ENCODE data around the gene NELFCD.

Gene NELFCD

DNA sequence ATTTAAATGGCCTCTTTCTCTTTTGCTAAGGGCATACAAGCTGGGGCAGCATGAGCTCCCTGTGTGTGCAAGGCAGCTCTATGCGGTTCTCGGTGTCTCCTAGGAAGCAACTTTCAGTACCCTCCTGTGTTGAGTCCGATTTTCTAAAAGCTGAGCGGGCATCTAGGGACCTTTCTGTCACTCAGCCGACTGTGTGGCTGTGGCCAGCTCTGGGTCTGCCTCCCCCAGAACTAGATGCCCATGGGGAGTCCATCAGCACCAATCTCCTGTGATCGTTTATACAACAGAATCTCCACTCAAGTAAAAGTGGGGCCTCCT, 7.5 kb downstream of the NELFCD start:
- TF ChIP-seq EP300 (IDR thresholded peaks at IDR 0.05; ENCODE audit: borderline replicate concordance) (no peak), ZBTB7A (IDR thresholded peaks at IDR 0.05; ENCODE audit: low read depth) (no peak), REST (IDR thresholded peaks at IDR 0.05; ENCODE audit: low read depth) (no peak), EGR1 (IDR thresholded peaks at IDR 0.05) (no peak), RAD21 (IDR thresholded peaks at IDR 0.05; ENCODE audit: low read depth) (no peak), USF1 (IDR thresholded peaks at IDR 0.05) (no peak), YY1 (IDR thresholded peaks at IDR 0.05; ENCODE audit: low read depth) (no peak), TAF1 (IDR thresholded peaks at IDR 0.05; ENCODE audit: low read depth) (no peak)

DNA sequence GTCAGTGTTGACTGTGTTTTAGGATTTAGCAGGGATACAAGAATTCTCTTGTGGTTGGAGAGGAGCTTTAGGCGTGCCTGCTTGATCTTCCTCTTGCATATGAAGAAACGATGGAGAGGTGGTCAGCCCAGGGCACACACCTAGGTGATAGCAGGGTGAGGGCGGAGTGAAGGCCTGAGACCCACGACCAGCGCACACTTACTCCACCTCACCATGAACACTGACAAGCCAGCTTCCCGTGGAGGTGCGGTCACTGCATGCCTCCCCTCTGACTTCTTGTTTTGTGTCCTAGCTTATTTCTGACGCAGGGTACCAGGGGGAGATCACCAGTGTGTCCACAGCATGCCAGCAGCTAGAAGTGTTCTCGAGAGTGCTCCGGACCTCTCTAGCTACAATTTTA, 8.1 kb downstream of the NELFCD start:
- TF ChIP-seq CREB1 (IDR thresholded peaks at IDR 0.05; ENCODE audit: low read depth) (no peak), EP300 (IDR thresholded peaks at IDR 0.05; ENCODE audit: borderline replicate concordance) (no peak), TAF1 (IDR thresholded peaks at IDR 0.05; ENCODE audit: low read depth) (no peak), TCF12 (IDR thresholded peaks at IDR 0.05; ENCODE audit: low read depth) (no peak), EGR1 (IDR thresholded peaks at IDR 0.05) (no peak), ZBTB7A (IDR thresholded peaks at IDR 0.05; ENCODE audit: low read depth) (no peak), REST (IDR thresholded peaks at IDR 0.05; ENCODE audit: low read depth) (no peak), CEBPB (IDR thresholded peaks at IDR 0.05) (no peak), TEAD4 (IDR thresholded peaks at IDR 0.05) (no peak)
- TF ChIP-seq, protein P1, sequence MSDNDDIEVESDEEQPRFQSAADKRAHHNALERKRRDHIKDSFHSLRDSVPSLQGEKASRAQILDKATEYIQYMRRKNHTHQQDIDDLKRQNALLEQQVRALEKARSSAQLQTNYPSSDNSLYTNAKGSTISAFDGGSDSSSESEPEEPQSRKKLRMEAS (IDR thresholded peaks at IDR 0.05): no peak

DNA sequence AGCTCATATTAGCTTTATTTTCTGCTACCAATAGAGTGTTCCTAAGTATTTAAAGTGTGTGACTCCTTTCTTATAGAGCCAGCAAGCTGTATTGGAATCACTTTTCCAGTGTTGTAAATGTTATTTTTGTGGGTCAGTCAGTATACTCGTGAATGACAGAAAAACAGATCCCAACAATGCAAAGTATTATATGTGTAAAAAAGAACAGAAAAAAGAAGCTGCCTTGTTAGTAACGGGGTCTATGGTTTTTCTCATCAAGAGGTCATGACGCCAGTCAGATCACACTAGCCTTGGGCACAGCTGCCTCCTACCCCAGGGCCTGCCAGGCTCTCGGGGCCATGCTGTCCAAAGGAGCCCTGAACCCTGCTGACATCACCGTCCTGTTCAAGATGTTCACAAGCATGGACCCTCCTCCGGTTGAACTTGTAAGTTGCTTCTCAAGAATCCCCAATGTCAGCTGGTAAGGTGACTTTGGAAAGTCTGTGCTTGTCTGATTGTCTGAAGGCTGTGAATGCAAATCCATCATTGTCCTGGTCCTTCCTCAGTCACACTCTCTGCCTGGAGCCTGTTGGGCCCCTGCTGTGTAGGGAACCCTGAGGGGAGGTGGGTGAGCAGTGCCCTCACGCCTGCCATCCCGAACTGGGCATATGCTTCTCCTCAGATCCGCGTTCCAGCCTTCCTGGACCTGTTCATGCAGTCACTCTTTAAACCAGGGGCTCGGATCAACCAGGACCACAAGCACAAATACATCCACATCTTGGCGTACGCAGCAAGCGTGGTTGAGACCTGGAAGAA, 9.8 kb downstream of the NELFCD start:
- TF ChIP-seq TCF12 (IDR thresholded peaks at IDR 0.05; ENCODE audit: low read depth) (no peak), TEAD4 (IDR thresholded peaks at IDR 0.05) (no peak), ZBTB7A (IDR thresholded peaks at IDR 0.05; ENCODE audit: low read depth) (no peak), EP300 (IDR thresholded peaks at IDR 0.05; ENCODE audit: borderline replicate concordance) (no peak), FOXM1 (IDR thresholded peaks at IDR 0.05; ENCODE audit: borderline replicate concordance, low read depth) (no peak), TAF1 (IDR thresholded peaks at IDR 0.05; ENCODE audit: low read depth) (no peak), CEBPB (IDR thresholded peaks at IDR 0.05) (no peak)

GRCh38 chr20:58991715-58992114, 10.7 kb downstream of the NELFCD start:
- no peak for TF ChIP-seq CEBPB (IDR thresholded peaks at IDR 0.05)
- TF ChIP-seq TEAD4 (IDR thresholded peaks at IDR 0.05): no peak
- no peak for TF ChIP-seq NFIC (IDR thresholded peaks at IDR 0.05)
- no peak for TF ChIP-seq RAD21 (IDR thresholded peaks at IDR 0.05; ENCODE audit: low read depth)
- no peak for TF ChIP-seq EP300 (IDR thresholded peaks at IDR 0.05; ENCODE audit: borderline replicate concordance)
- no peak for TF ChIP-seq EGR1 (IDR thresholded peaks at IDR 0.05)

GRCh38 chr20:58992911-58993310, 11.9 kb downstream of the NELFCD start:
- no peak for TF ChIP-seq CEBPB (IDR thresholded peaks at IDR 0.05)
- no peak for TF ChIP-seq RAD21 (IDR thresholded peaks at IDR 0.05; ENCODE audit: low read depth)
- no peak for TF ChIP-seq FOXM1 (IDR thresholded peaks at IDR 0.05; ENCODE audit: borderline replicate concordance, low read depth)
- no peak for TF ChIP-seq TEAD4 (IDR thresholded peaks at IDR 0.05)
- TF ChIP-seq ZBTB7A (IDR thresholded peaks at IDR 0.05; ENCODE audit: low read depth): no peak
- no peak for TF ChIP-seq REST (IDR thresholded peaks at IDR 0.05; ENCODE audit: low read depth)
- TF ChIP-seq CREB1 (IDR thresholded peaks at IDR 0.05; ENCODE audit: low read depth): no peak
- TF ChIP-seq EP300 (IDR thresholded peaks at IDR 0.05; ENCODE audit: borderline replicate concordance): no peak
- TF ChIP-seq NFIC (IDR thresholded peaks at IDR 0.05): no peak
- TF ChIP-seq TAF1 (IDR thresholded peaks at IDR 0.05; ENCODE audit: low read depth): no peak
- no peak for TF ChIP-seq YY1 (IDR thresholded peaks at IDR 0.05; ENCODE audit: low read depth)
- TF ChIP-seq USF1 (IDR thresholded peaks at IDR 0.05): no peak
- TF ChIP-seq TCF12 (IDR thresholded peaks at IDR 0.05; ENCODE audit: low read depth): no peak
- TF ChIP-seq, protein P1 (IDR thresholded peaks at IDR 0.05): no peak
- no peak for TF ChIP-seq EGR1 (IDR thresholded peaks at IDR 0.05)
